ENCODE results near the gene SLC49A4.
"Not testable (repeated sequence)": the region's sequence is repeated elsewhere in the genome, so short reads cannot be mapped to it uniquely, and the experiment has no call there.

The SLC49A4 gene

DNA sequence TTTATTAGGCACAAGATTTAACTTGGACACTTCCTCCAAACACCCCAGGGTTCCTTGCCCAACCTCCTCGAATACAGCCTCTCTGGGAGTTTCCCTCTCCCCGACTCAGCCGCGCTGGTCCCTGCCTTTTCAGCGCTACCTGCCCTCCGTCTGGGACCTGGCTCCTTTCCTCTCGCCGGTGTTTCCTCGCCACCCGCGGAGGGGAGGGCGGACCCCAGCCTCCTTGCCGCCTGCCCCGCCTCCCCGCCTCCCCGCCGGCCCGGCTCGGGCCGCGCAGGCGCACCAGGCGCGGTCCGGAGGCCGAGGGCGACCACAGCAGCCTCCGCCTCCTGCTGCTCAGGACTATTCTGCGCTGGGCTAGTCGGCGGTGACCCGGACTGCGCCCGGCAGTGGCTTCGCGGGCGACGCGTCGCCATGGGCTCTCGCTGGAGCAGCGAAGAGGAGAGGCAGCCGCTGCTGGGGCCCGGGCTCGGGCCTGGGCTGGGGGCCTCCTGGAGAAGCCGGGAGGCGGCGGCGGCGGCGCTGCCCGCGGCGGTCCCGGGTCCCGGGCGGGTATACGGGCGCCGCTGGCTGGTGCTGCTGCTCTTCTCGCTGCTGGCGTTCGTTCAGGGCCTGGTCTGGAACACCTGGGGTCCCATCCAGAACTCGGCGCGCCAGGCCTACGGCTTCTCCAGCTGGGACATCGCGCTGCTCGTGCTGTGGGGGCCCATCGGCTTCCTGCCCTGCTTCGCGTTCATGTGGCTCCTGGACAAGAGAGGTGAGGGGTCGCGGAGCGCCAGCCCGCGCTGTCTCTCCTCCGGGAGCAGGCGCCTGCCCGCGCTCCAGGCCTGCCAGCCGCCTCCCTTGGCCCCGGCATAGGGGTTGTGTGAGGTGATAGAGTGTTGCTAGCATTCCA, at the start of gene SLC49A4:
Gene SLC49A4, plus strand, starts transcription at position 291 of the 895 bp plus-strand sequence. Its CDS starts 124 bp downstream, at position 415.
- DNase-seq (ENCODE audit: low read depth, low spot score), result peak; percentile 91

DNA sequence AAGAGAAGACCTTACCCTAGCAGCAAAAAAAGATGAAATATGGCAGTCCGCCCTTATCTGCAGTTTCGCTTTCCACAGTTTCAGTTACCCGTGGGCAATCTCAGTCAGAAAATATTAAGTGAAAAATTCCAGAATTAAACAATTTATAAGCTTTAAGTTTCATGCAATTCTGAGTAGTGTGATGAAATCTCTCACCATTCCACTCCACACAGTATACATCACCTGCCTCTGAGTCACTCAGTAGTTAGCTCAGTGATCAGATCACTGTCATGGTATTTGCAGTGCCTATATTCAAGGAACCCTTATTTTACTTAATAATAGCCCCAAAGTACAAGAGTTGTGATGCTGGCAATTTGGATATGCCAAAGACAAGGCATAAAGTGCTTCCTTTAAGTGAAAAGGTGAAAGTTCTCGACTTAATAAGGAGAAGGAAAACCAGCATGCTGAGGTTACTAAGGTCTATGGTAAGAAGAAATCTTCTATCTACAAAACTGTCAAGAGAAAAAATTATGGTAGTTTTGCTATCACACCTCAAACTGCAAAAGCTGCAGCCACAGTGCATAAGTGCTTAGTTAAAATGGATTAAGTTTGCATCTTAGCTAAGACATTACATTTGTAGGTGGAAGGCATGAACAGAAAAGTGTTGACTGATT, 49.4 kb upstream of the SLC49A4 start:
- DNase-seq (ENCODE audit: low read depth, low spot score), result no peak

- DNase-seq (ENCODE audit: low read depth, low spot score), result not testable (repeated sequence)
Observed at GRCh38 chr3:122747295-122747694, 47.6 kb upstream of the SLC49A4 start.

DNA sequence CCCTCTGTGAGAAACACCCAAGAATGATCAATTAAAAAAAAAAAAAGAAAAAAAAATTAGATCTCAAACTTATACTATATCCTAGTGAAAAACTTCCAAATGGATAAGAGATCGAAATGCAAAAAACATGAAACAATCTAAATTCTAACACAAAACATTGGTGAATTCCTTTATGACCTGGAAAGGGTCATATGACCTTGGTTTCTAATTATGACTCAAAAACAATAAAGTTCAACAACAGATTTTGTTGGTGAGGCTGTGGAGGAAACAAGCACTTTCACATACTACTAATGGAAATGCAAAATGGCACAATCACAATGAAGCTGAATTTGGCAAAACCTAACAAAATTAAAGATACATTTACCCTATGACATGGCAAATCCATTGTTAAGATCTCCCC, 46.5 kb upstream of the SLC49A4 start:
- no peak for DNase-seq (ENCODE audit: low read depth, low spot score)

GRCh38 chr3:122754929-122755328, 39.9 kb upstream of the SLC49A4 start:
- DNase-seq (ENCODE audit: low read depth, low spot score), result peak; percentile 69

- no peak for DNase-seq (ENCODE audit: low read depth, low spot score)
Observed at GRCh38 chr3:122755491-122755890, 39.4 kb upstream of the SLC49A4 start.

- DNase-seq (ENCODE audit: low read depth, low spot score), result no peak
Observed at GRCh38 chr3:122758877-122759560, 35.9 kb upstream of the SLC49A4 start.

DNA sequence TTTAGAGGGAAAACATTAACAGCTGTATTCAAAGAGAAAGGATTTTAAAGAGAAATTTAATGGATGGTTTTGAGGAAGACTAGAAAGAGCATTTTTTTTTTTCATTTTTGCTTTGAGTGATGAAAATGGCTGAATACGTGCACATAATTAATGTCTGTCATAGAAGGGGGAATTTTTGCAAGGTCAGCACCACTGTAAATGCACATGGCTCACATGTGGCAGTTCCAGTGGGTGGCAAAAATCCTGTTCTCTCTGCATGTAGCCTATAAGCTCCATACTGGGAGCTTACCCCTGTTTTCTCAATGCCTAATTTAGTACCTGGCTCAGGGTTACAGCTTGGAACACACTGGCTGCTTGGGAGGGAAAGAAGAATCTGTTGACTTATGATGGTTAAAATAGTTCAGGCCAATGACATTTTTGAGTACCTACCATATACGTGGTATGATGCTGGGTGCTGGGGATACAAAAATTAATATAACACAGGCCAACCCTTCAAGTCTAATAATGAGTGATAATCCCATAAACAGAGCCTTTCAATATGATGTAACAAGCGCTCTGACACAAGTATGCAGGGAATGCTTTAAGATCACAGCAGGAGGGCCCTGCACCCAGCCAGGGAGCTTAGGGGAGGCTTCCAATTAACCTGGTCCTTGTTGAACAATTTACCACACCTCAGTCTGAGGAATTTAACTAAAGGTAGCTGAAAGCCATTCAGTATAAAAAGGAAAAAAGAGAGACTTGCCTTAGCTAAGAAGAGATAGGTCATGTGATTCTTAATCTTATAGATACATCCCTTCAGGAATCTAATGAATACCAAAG, 34.2 kb upstream of the SLC49A4 start:
- DNase-seq (ENCODE audit: low read depth, low spot score), result peak; percentile 71

DNA sequence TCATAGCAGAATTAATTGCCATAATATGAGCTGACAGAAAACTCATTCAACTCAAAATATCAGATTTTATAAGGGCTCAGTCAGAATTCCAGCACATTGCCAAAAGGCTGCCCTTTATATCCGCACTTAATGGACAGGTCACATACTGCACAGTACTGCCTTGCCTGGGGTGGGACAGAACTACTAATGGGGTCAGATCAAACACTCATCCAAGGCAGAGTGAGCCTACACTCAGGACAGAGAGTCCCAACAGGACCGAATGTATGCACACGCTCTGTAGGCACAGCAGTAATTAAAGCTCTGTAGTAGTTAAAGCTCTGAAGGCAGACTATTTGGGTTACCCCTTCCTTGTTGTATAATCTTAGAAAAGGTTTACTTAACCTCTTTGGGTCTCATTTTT, 28.4 kb upstream of the SLC49A4 start:
- no peak for DNase-seq (ENCODE audit: low read depth, low spot score)

- peak; percentile 66 for DNase-seq (ENCODE audit: low read depth, low spot score)
Observed at GRCh38 chr3:122767540-122768372, 27.1 kb upstream of the SLC49A4 start.

- DNase-seq (ENCODE audit: low read depth, low spot score), result no peak
Observed at GRCh38 chr3:122770521-122771202, 24.2 kb upstream of the SLC49A4 start.

DNA sequence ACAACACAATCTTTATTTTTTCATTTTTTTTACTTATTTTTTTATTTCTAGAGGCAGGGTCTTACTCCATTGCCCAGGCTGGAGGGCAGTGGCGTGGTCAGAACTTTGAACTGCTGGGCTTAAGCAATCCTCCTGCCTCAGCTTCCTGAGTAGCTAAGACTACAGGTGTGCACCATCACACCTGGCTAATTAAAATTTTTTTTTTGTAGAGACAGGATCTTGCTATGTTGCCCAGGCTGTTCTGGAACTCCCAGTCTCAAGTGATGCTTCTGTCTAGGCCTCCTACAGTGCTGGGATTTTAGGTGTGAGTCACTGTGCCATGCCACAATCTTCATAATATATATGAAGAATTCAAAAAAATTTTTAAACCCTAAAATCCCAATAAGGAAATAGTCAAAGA, 22.0 kb upstream of the SLC49A4 start:
- no peak for DNase-seq (ENCODE audit: low read depth, low spot score)

DNA sequence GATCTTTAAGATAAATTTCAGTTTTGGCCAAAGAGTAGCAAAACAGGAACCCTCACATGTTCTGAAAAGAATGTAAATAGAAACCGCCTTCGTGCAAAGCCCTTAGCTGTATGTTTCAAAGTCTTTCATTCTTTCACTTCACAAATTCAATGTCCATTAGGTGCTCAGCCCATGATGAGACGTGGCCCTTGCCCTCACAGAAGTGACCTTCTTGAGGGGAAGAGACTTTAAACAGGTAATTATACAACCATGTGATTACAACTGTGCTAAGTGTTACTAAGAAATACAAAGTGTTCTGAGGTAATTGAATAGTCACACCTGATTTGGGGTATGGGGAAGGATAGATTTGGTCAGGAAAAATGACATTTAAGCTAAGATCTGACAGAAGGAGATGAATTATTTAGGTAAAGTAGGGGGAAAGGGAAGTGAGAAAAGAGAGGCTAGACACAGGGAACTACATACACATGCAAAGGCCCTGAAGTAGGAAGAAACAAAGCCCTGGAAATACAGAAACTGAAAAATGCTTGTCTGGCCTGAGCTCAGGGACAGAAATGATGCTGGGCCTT, 20.8 kb upstream of the SLC49A4 start:
- DNase-seq (ENCODE audit: low read depth, low spot score), result no peak

DNA sequence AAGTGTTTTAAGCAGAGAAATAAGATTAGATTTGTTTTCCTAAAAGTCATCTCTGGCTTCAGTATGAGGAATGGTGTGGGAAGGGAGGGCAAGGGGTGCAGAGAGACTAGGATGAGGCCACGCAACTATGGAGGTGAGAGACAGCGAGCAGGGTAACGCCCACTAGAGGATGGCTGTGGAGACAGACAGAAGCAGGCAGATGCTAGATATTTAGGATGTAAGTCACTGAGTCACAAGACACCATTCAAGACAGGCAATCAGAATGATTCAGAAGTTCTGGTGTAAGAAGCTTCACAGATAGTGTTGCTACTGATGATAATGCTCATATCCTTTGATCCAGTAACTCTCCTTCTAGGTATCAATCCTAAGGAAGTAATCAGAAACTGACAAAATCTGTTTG, 20.3 kb upstream of the SLC49A4 start:
- DNase-seq (ENCODE audit: low read depth, low spot score), result no peak

DNA sequence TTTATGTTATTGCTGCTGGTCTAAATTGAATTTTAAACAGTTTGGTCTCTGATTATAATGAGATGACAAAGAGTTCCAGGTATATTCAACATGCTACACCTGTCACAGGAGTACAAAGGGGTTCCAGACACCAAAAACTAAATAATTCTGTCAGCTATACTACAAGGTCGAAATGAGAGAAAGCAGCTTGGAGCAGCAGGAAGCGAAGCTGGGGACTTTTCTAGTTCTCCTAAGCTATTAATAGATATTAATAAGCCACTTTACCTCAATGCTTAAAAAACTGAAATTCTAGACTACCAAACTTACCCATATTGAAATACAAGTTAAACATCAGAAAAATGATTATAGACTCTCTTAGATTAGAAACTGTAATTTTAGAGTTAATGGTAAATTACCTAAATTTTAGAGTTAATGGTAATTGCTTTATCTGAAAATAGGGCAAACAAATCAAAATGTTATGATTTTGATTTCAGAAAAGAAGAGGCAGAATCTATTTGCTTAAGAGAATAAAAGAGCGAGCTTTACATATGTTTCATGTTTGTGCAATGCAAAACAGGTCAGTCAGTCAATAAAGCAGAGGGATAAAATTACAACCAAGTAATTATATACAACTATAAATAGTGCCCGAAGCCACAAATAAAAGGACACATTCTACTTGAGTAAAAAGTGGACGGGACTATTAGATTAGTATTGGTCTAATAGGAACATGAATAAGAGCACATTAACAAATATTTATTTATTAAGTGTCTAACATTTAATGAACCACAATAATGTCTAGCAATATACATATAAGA, 18.0 kb upstream of the SLC49A4 start:
- no peak for DNase-seq (ENCODE audit: low read depth, low spot score)

DNA sequence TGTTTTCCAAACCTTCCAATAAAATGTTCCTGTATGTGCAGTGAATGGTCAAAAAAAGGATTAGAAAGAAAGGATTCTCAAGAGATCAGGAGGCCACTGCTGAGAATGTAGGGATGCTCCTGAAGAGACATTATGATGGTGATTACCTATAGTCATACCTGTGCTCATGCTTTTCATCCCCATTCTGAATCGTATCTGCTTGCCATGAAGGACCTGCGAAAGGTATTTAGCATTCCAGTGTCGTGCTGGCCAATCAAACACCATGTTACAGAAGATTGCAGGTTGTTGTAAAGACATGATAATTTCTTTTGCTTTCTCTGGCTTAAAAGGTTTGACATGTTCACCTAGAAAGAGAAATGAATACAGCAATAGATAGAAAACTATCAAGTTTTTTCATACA, 17.3 kb upstream of the SLC49A4 start:
- DNase-seq (ENCODE audit: low read depth, low spot score), result no peak

DNA sequence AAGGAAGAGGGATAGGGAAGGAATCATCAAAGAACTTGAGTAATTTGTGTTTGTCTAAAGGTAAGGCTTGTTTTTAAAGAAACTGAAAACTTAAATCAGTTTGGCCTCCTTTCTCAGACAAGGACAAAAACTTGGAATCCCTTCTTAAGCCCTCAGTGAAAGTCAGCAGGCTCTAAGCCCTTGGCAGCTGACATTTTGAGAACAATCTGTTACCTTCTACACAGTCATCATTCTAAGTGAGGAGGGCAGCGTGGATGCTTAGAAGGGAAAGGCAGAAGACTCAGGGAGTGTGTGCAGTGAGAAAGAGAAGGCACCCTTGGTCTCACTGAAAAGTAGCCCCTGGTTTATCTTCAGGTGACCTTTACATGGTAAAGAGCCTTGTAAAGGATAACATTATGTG, 12.1 kb upstream of the SLC49A4 start:
- no peak for DNase-seq (ENCODE audit: low read depth, low spot score)

GRCh38 chr3:122784436-122784835, 10.4 kb upstream of the SLC49A4 start:
- DNase-seq (ENCODE audit: low read depth, low spot score), result no peak

- peak; percentile 42 for DNase-seq (ENCODE audit: low read depth, low spot score)
Observed at GRCh38 chr3:122785231-122785630, 9.6 kb upstream of the SLC49A4 start.
